HG03066 (cell line): ENCODE data around the gene AP5B1.
"Not testable (repeated sequence)": the region's sequence is repeated elsewhere in the genome, so short reads cannot be mapped to it uniquely, and the experiment has no call there.

ENCODE experiments used
- ATAC-seq: cut with Tn5 transposase; IDR thresholded peaks from one replicate; pipeline ENCODE4 v1.9.1; 2021; ENCODE audit warnings: low read depth; ENCODE audit not compliant: unreplicated experiment

AP5B1 gene

DNA sequence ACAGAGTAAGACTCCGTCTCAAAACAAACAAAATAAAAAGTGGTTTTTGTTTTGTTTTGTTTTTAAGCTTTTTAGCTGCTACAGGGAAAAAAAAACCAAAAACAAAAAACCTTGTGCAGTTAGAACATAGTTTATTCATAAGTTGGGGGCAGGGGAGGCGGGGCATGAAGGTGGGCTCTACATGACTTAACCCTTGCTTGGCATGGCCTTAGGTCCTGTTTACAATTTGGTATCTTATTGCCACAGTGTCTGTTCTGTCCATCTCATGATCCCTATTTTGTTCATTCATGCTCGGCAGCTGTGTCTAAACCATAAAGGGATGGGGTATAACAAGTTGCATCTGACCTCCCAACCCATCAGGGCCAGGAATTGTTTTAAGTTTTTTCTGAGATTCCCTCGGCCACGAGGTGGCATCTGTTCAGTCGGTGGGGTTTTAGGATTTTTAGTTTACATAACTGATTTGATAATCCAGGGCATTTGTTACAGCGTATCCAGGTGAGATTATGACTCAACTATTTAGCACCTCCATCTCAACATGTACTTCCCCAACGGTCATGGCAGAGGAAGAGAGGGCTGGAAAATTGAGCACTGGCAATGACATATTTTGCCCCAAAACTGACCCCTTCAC, 6.9 kb downstream of the AP5B1 start:
- no peak for ATAC-seq

- ATAC-seq = no peak
These were observed 9.1 kb downstream of the AP5B1 start for GRCh38 chr11:65771589-65772112.

- ATAC-seq = no peak
These were observed 9.7 kb downstream of the AP5B1 start for GRCh38 chr11:65770951-65771567.

DNA sequence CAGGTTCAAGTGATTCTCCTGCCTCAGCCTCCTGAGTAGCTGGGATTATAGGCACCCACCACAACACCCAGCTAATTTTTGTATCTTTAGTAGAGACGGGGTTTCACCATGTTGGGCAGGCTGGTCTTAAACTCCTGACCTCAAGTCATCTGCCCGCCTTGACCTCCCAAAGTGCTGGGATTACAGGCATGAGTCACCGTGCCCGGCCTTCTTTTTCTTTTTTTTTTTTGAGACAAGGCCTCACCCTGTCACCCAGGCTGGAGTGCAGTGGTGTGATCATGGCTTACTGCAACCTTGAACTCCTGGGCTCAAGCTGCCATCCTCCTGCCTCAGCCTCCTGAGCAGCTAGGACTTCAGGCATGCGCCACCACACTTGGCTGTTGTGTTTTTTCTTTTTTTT, 13.0 kb downstream of the AP5B1 start:
- ATAC-seq = not testable (repeated sequence)

- no peak for ATAC-seq
These were observed 13.4 kb downstream of the AP5B1 start for GRCh38 chr11:65767406-65767805.

DNA sequence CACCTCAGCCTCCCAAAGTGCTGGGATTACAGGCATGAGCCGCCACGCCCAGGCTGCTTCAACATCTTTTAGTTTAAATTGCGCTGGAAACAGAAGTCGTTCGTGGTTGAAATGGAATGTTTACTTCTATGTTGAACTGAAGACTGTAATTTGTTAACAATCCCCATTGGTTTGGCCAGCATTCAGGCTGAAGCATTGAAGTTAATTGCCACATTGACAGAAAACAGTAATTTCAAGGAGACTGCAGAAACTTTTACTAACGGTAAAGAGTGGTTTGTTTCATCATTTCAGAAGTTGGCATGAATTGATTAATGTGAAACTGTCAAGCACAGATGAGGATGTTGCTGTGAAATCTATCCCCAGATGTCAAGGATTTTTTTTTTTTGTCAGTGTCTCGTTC, 14.2 kb downstream of the AP5B1 start:
- ATAC-seq = no peak

DNA sequence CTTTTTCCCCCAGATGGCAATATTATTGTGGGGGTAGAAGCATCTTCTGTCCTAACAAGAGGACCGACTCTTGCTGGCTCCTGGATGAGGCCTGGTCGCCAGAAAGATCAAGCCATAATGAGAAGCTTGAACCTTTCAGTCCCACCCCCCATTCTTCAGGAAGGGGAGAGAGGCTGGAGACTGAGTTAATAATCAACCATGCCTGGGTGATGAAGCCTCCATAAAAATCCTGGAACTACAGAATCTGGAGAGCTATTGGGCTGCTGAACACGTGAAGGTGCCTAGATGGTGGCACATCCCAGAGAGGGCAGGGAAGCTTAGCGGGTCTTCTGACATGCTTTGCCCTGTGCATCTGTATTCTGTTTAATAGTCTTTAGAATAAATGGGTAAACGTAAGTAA, 16.3 kb downstream of the AP5B1 start:
- ATAC-seq = no peak

- not testable (repeated sequence) for ATAC-seq
These were observed 18.0 kb downstream of the AP5B1 start for GRCh38 chr11:65762816-65763215.

DNA sequence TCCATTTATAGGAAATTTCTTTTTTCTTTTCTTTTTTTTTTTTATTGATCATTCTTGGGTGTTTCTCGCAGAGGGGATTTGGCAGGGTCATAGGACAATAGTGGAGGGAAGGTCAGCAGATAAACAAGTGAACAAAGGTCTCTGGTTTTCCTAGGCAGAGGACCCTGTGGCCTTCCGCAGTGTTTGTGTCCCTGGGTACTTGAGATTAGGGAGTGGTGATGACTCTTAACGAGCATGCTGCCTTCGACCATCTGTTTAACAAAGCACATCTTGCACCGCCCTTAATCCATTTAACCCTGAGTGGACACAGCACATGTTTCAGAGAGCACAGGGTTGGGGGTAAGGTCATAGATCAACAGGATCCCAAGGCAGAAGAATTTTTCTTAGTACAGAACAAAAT, 18.6 kb downstream of the AP5B1 start:
- ATAC-seq = not testable (repeated sequence)

DNA sequence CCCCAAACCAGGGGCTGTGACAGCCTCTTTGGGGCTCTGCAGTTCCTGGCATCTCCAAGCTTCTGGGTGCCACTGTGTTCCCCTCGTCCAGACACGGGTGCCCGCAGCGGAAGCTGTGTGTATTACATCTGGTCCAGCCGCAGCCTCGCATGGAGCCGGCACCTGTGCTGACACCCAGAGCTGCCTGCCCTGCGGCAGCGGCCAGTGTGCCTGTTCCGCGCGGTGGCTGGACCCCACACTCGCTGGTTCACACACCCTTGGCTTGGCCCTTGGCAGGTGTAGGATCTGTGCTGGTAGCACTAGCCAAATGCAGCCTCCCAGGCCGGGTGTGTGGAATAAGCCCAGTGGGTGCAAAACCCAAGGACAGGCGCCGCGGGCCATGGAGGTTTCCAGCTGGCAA, 35.7 kb downstream of the AP5B1 start:
- no peak for ATAC-seq

DNA sequence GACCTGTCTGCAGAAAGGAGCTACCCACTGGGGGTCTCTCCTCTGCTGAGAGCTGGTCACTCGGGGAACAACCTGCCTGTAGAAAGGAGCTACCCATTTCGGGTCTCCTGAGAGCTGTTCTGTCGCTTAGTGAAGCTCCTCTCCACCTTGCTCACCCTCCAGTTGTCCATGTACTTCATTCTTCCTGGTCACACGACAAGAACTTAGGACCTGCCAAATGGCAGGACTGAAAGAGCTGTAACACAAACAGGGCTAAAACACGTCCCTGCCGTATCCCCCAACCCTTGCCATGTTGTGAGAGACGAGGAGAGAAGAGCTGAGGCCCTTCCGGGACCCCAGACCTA, 36.1 kb downstream of the AP5B1 start:
- ATAC-seq = no peak

DNA sequence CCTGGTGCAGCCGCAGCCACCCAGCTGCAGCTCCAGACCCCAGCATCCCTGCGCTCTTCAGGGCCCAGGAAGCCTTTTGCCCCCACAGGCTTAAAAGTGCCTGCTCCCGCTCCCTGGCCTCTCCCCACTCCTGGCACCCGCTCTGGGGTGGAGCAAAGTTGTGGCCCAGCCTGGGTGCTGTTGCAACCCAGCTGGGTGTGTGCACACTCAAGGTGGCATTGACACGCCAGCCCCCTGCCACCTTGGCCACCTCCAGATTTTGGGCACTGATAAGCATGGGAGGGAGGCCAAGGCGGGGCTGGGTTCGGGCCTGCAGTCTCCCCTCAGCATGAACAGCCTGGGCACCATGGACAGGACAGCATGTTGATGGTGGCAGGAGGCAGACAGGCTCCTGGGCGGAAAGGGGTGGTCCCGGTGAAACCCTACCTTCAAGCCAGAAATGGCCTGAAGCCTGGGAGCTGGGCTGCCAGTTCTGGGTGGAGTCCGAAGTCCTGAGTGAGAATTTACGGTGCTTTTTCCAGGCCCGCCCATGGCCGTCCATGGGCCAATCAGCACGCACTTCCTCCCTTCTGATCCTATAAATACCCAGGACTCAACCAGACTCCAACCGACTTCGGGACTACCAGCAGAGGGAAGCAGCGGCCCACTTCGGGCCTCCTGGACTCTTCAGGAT, 36.6 kb downstream of the AP5B1 start:
- ATAC-seq = no peak

GRCh38 chr11:65743681-65744025, 37.1 kb downstream of the AP5B1 start:
- no peak for ATAC-seq

DNA sequence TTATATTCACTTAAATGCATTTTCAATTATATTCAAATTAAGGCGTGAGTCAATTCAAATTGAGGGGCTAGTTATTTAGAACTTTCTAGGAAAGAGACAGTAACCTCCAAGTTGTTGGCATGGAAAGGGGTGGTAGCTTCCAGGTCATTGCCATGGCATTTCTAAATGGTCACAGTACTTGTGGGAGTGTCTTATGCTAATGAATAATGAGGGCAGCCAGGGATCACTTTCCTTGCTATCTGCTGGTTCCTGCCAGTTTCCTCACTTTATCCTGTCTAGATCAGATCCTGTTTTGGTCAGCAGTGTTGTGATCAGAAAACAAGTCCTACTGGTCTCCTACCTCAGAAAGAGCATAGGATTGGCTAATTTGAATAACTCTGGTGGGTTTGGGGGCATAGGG, 38.4 kb downstream of the AP5B1 start:
- ATAC-seq = no peak

DNA sequence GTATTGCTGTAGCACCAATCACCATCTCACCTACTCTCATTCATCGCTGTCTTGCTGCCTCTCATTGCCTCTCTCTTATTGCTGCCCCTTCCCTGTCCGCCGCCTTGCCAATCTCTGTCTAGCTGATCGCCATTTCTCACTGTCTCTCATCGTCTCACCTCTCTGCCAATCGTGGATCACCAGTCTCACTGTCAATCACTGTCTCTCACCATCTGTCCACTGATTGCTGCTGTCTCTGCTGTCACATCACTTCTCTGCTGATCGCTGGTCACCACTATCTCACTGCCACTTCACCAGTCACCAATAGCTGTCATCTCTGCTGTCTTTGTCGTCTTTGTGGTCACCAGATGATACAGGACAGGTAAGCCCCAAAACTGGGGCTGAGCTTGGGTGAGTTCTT, 39.6 kb downstream of the AP5B1 start:
- ATAC-seq = no peak

GRCh38 chr11:65739022-65739421, 41.8 kb downstream of the AP5B1 start:
- ATAC-seq = no peak

GRCh38 chr11:65736810-65737209, 44.0 kb downstream of the AP5B1 start:
- no peak for ATAC-seq

DNA sequence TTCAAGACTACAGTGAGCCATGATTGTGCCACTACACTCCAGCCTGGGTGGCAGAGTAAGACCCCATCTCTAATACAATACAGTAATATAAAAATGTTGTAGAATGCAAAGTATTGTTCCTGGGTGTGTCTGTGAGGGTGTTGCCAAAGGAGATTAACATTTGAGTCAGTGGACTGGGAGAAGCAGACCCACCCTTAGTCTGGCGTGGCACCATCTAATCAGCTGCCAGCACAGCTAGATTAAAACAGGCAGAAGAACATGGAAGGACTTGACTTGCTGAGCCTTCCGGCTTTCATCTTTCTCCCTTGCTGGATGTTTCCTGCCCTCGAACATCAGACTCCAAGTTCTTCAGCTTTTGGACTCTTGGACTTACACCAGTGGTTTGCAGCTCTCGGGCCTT, 45.7 kb downstream of the AP5B1 start:
- not testable (repeated sequence) for ATAC-seq

DNA sequence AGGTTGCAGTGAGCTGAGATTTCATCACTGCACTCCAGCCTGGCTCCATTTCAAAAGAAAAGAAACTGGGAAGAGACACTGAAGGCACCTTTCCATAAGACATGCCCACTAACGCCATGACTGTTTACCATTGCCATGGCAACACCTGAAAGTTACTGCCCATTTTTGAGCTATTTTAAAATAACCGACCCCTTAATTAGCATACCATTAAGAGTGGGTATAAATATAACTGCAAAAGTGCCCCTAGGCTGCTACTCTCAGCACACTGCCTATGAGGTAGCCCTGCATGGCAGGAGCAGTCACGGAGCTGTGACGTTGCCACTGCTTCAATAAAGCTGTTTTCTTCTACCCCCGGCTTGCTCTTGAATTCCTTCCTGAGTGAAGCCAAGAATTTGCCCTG, 50.3 kb downstream of the AP5B1 start:
- ATAC-seq = no peak

DNA sequence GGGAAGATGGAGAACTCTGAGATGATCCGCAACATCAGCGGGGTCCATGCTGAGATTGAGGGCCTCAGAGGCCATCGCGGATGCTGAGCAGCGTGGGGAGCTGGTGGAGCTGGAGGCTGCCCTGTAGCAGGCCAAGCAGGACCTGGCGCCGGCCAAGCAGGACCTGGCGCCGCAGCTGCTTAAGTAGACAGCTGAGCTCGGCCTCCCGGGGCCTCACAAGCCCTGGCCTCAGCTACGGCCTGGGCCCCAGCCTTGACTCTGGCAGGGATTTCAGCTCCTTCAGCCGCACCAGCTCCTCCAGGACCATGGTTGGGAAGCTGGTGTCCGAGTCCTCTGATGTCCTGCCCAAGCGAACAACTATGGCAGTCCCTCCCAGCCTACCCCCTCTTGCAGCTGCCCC, 52.9 kb downstream of the AP5B1 start:
- no peak for ATAC-seq

DNA sequence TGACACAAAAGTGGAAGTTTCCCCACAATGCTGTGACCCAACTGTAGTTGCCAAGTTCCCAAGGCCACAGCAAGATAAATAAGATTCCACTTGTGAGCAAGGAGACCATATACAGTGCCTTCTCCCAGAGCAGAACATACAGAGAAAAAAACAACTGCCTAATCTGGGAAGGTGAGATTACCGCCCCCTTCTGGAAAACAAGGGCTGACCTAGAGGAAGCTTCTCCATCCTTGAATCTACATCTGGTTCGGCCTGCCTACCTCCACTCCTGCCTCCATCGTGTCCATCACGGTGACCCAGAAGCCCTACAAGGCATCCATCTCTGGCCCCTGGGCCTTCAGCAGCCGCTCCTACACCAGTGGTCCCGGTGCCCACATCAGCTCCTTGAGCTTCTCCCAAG, 54.1 kb downstream of the AP5B1 start:
- ATAC-seq = no peak
